Measurements from ENCODE around the gene CFAP299. TPM values are rescaled to one million over a fixed set of nuclear protein-coding genes. Genes with fewer than 3 reads are reported as not detected.

CFAP299 gene
- total RNA-seq, 6 experiments from 2014 or later = not detected

- Histone ChIP-seq H3K36me3 (no peaks in the 10 kb centered on the region), H3K4me1 (no peaks in the 10 kb centered on the region), H3K9me3 (no peaks in the 10 kb centered on the region), H3K4me3 (no peak overlapping the region), H3K27me3 (no peaks in the 10 kb centered on the region), H3K27ac (no peak overlapping the region)
- DNase-seq = no peak
- TF ChIP-seq CTCF (IDR thresholded peaks at IDR 0.05) (no peak), POLR2A (IDR thresholded peaks at IDR 0.05) (no peak)
- no peak for ATAC-seq
- 56% methylated on average over 1 of the region's 1 CpG for WGBS (ENCODE audit: insufficient coverage, low coverage, low lambda C conversion rate, missing lambda C conversion rate)
- intact Hi-C loops (cut with DNase I) = no loop called here
Measured at GRCh38 chr4:80446664-80447063, 111.1 kb downstream of the CFAP299 start.

GRCh38 chr4:80447493-80447892 lies 112.0 kb downstream of the CFAP299 start:
- H3K9me3 ChIP-seq = no peaks in the 10 kb centered on the region
- no peak for ATAC-seq
- intact Hi-C loops (cut with DNase I) = no loop called here
- DNase-seq = no peak
- no peak overlapping the region for H3K27ac ChIP-seq
- TF ChIP-seq CTCF (IDR thresholded peaks at IDR 0.05) (no peak), POLR2A (IDR thresholded peaks at IDR 0.05) (no peak)
- H3K36me3 ChIP-seq = no peaks in the 10 kb centered on the region
- no peaks in the 10 kb centered on the region for H3K27me3 ChIP-seq
- no peaks in the 10 kb centered on the region for H3K4me1 ChIP-seq
- no peak overlapping the region for H3K4me3 ChIP-seq
- WGBS (ENCODE audit: insufficient coverage, low coverage, low lambda C conversion rate, missing lambda C conversion rate) = 72% methylated on average over 3 of the region's 9 CpGs

- H3K27me3 ChIP-seq = no peaks in the 10 kb centered on the region
- TF ChIP-seq POLR2A (IDR thresholded peaks at IDR 0.05) = no peak
- no peak for TF ChIP-seq CTCF (IDR thresholded peaks at IDR 0.05)
- H3K4me3 ChIP-seq = no peak overlapping the region
- no peaks in the 10 kb centered on the region for H3K9me3 ChIP-seq
- no peak overlapping the region for H3K27ac ChIP-seq
- ATAC-seq = no peak
- no peaks in the 10 kb centered on the region for H3K4me1 ChIP-seq
- H3K36me3 ChIP-seq = no peaks in the 10 kb centered on the region
- intact Hi-C loops (cut with DNase I) = no loop called here
- 43% methylated on average over 1 of the region's 1 CpG for WGBS (ENCODE audit: insufficient coverage, low coverage, low lambda C conversion rate, missing lambda C conversion rate)
- no peak for DNase-seq
Measured at GRCh38 chr4:80448056-80448455, 112.5 kb downstream of the CFAP299 start.

GRCh38 chr4:80452055-80452454 lies 116.5 kb downstream of the CFAP299 start:
- no peak overlapping the region for H3K27ac ChIP-seq
- DNase-seq (no peak), ATAC-seq (no peak)
- no peaks in the 10 kb centered on the region for H3K4me1 ChIP-seq
- H3K36me3 ChIP-seq = no peaks in the 10 kb centered on the region
- WGBS (ENCODE audit: insufficient coverage, low coverage, low lambda C conversion rate, missing lambda C conversion rate) = 47% methylated on average over 2 of the region's 2 CpGs
- no peaks in the 10 kb centered on the region for H3K9me3 ChIP-seq
- intact Hi-C loops (cut with DNase I) = no loop called here
- TF ChIP-seq POLR2A (IDR thresholded peaks at IDR 0.05) = no peak
- TF ChIP-seq CTCF (IDR thresholded peaks at IDR 0.05) = no peak
- no peaks in the 10 kb centered on the region for H3K27me3 ChIP-seq
- H3K4me3 ChIP-seq = no peak overlapping the region

- no peaks in the 10 kb centered on the region for H3K36me3 ChIP-seq
- WGBS (ENCODE audit: insufficient coverage, low coverage, low lambda C conversion rate, missing lambda C conversion rate) = 59% methylated on average over 4 of the region's 4 CpGs
Measured at GRCh38 chr4:80452768-80453167, 117.2 kb downstream of the CFAP299 start.

More at GRCh38 chr4:80452768-80453167, 117.2 kb downstream of the CFAP299 start:
- no peak for TF ChIP-seq CTCF (IDR thresholded peaks at IDR 0.05)
- no peak for TF ChIP-seq POLR2A (IDR thresholded peaks at IDR 0.05)
- Histone ChIP-seq H3K4me3 (no peak overlapping the region), H3K9me3 (no peaks in the 10 kb centered on the region), H3K4me1 (no peaks in the 10 kb centered on the region), H3K27ac (no peak overlapping the region), H3K27me3 (no peaks in the 10 kb centered on the region)
- no peak for DNase-seq
- no peak for ATAC-seq
- intact Hi-C loops (cut with DNase I) = no loop called here

Data from right lobe of liver (tissue), 6 donors.